ENCODE data around the gene MDM1. TPM values are rescaled to one million over a fixed set of nuclear protein-coding genes. Genes with fewer than 3 reads are reported as not detected.

MDM1 gene
- total RNA-seq, 6 donors from 2014 or later = 3.9 to 29.3 (median 11.0) TPM

- Histone ChIP-seq H3K4me1 (no peaks in the 10 kb centered on the region), H3K27ac (no peak overlapping the region), H3K9me3 (no peaks in the 10 kb centered on the region), H3K27me3 (no peaks in the 10 kb centered on the region), H3K36me3 (no peaks in the 10 kb centered on the region), H3K4me3 (no peak overlapping the region)
- no peak for DNase-seq
- ATAC-seq (ENCODE audit: low FRiP score in 2 of 2) = no peak
- TF ChIP-seq CTCF (IDR thresholded peaks at IDR 0.05) (no peak), POLR2A (IDR thresholded peaks at IDR 0.05) (no peak), POLR2AphosphoS5 (IDR thresholded peaks at IDR 0.05) (no peak), EP300 (IDR thresholded peaks at IDR 0.05) (no peak)
These were observed 84.4 kb downstream of the MDM1 start for GRCh38 chr12:68247785-68248184.

GRCh38 chr12:68246350-68246749 lies 85.8 kb downstream of the MDM1 start:
- DNase-seq = no peak
- no peaks in the 10 kb centered on the region for H3K36me3 ChIP-seq
- no peak for ATAC-seq (ENCODE audit: low FRiP score in 2 of 2)
- 97 to 100% methylated on average over 6 of the region's 6 CpGs for WGBS, 2 donors
- TF ChIP-seq CTCF (IDR thresholded peaks at IDR 0.05) = no peak
- TF ChIP-seq POLR2A (IDR thresholded peaks at IDR 0.05) = no peak
- TF ChIP-seq POLR2AphosphoS5 (IDR thresholded peaks at IDR 0.05) = no peak
- TF ChIP-seq EP300 (IDR thresholded peaks at IDR 0.05) = no peak
- no peak overlapping the region for H3K4me3 ChIP-seq
- H3K27ac ChIP-seq = no peak overlapping the region
- no peaks in the 10 kb centered on the region for H3K9me3 ChIP-seq
- no peaks in the 10 kb centered on the region for H3K4me1 ChIP-seq
- no peaks in the 10 kb centered on the region for H3K27me3 ChIP-seq

GRCh38 chr12:68245180-68246021 lies 86.8 kb downstream of the MDM1 start:
- H3K4me3 ChIP-seq = peak overlapping the region in 2 of 4 donors; percentile 1 to 2
- peak in 1 of 2 donors; percentile 36 for ATAC-seq (ENCODE audit: low FRiP score in 2 of 2)
- DNase-seq = no peak
- no peak overlapping the region for H3K27ac ChIP-seq
- H3K4me1 ChIP-seq = peaks cover 0 to 6% (median 2%) of the 10 kb centered on the region in 4 donors
- TF ChIP-seq POLR2A (IDR thresholded peaks at IDR 0.05) = no peak
- no peak for TF ChIP-seq EP300 (IDR thresholded peaks at IDR 0.05)
- no peak for TF ChIP-seq CTCF (IDR thresholded peaks at IDR 0.05)
- TF ChIP-seq POLR2AphosphoS5 (IDR thresholded peaks at IDR 0.05) = no peak
- 26 to 42% methylated on average over 6 of the region's 6 CpGs for WGBS, 2 donors
- no peaks in the 10 kb centered on the region for H3K9me3 ChIP-seq
- H3K36me3 ChIP-seq = no peaks in the 10 kb centered on the region
- no peaks in the 10 kb centered on the region for H3K27me3 ChIP-seq

Other genes with a start within 250 kb of the MDM1 start
- gene IFNG, start 172.6 kb downstream of the MDM1 start, total RNA-seq = under 1 TPM in 2 of 6 donors, not detected in 4; 0.54 to 0.57 TPM
- not detected for gene IL26, start 106.6 kb downstream of the MDM1 start, total RNA-seq
- not detected for gene IL22, start 78.8 kb downstream of the MDM1 start, total RNA-seq

Measured in upper lobe of left lung (tissue), 6 donors.